Measurements from ENCODE around the gene UBALD2. TPM values are rescaled to one million over a fixed set of nuclear protein-coding genes. Genes with fewer than 3 reads are reported as not detected.

The UBALD2 gene
- total and polyA plus RNA-seq, 2 of the 13 experiments (the other 11 are each of a cell fraction or from before 2014, with no cell fraction given), result 3.3 to 89.7 TPM

DNA sequence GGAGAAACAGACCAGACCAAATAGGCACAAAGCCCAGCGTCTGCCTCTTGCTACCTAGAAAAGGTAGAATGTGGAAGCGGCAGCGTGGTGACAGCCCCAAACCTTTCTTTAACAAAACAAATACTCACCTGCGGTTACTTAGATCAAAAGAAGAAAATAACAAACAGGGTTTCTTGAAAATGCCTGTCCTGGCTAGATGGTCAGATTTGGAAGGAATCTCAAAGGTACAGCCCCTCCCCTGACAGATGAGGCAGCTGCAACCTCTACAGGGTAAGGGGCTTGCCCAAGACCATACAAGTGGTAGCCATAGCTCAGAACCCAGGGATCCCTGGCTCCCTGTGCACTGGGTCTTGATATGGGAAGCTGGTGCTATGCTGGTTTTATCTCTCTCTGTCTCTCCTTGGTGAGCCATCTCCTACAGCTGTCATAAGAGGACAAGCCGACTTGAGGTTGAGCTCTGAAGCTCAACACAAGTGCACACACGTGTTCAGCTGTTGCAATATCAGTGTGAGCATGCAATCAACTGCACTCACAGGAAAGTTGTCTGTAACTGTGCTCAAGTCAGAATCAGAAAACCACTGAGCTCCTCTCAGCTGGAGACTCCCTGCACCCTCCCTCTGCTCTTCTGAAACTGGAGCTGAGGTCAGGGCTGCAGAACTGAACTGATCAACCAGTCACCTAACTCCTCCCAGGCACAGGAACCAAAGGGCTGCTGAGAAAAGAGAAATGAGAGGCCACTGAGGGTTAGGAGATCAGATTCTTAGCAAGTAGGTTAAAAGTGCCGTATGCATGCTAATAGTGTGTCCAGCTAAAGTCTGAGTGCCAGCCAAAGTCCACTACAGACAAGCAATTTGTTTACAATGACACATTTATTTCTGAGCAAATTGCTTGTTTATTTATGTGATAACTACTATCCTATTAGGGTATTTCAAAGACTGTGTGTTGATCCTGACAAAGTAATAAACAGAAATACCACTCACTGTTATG is 18.8 kb upstream of the UBALD2 start (continued):
- TF ChIP-seq RAD21 (CRISPR knock-in tag; IDR thresholded peaks at IDR 0.05) (peak; percentile 10; the same call in 1 of the 2 replicates), ZNF496 (CRISPR knock-in tag; IDR thresholded peaks at IDR 0.05; ENCODE audit: insufficient replicate concordance) (no peak), CENPT (CRISPR knock-in tag; IDR thresholded peaks at IDR 0.05; ENCODE audit: low read depth) (no peak), HHEX (CRISPR knock-in tag; IDR thresholded peaks at IDR 0.05) (peak; percentile 60; the same call in 1 of the 2 replicates), YEATS4 (CRISPR knock-in tag; IDR thresholded peaks at IDR 0.05; ENCODE audit: borderline replicate concordance) (peak; percentile 46; the same call in 1 of the 2 replicates), ZBTB7A (CRISPR knock-in tag; IDR thresholded peaks at IDR 0.05) (no peak), ZNF616 (CRISPR knock-in tag; IDR thresholded peaks at IDR 0.05; ENCODE audit: low read depth) (no peak), SSRP1 (CRISPR knock-in tag; IDR thresholded peaks at IDR 0.05) (no peak), MXD4 (CRISPR knock-in tag; IDR thresholded peaks at IDR 0.05) (no peak), ZNF234 (CRISPR knock-in tag; conservative IDR thresholded peaks at IDR 0.05) (no peak), ZNF619 (CRISPR knock-in tag; IDR thresholded peaks at IDR 0.05) (no peak), XBP1 (CRISPR knock-in tag; IDR thresholded peaks at IDR 0.05) (no peak), ZNF891 (CRISPR knock-in tag; IDR thresholded peaks at IDR 0.05) (no peak), SP140L (CRISPR knock-in tag; IDR thresholded peaks at IDR 0.05; ENCODE audit: borderline replicate concordance) (no peak), TCF12 (IDR thresholded peaks at IDR 0.05) (no peak), TCF12 (CRISPR knock-in tag; IDR thresholded peaks at IDR 0.05) (no peak; the same call in 1 of the 2 replicates), BRD4 (CRISPR knock-in tag; IDR thresholded peaks at IDR 0.05) (no peak), ZZZ3 (CRISPR knock-in tag; IDR thresholded peaks at IDR 0.05; ENCODE audit: borderline replicate concordance) (no peak), RCOR2 (CRISPR knock-in tag; IDR thresholded peaks at IDR 0.05) (no peak), NCOA5 (CRISPR knock-in tag; IDR thresholded peaks at IDR 0.05) (no peak), ZNF225 (CRISPR knock-in tag; IDR thresholded peaks at IDR 0.05) (no peak), ZNF614 (CRISPR knock-in tag; IDR thresholded peaks at IDR 0.05; ENCODE audit: borderline replicate concordance) (peak; percentile 21), ZNF839 (CRISPR knock-in tag; IDR thresholded peaks at IDR 0.05; ENCODE audit: borderline replicate concordance) (no peak)
- TF ChIP-seq, protein P1, sequence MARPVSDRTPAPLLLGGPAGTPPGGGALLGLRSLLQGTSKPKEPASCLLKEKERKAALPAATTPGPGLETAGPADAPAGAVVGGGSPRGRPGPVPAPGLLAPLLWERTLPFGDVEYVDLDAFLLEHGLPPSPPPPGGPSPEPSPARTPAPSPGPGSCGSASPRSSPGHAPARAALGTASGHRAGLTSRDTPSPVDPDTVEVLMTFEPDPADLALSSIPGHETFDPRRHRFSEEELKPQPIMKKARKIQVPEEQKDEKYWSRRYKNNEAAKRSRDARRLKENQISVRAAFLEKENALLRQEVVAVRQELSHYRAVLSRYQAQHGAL (CRISPR knock-in tag; IDR thresholded peaks at IDR 0.05; ENCODE audit: not compliant biosample characterization), result no peak
- TF ChIP-seq, protein P2, sequence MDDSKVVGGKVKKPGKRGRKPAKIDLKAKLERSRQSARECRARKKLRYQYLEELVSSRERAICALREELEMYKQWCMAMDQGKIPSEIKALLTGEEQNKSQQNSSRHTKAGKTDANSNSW (CRISPR knock-in tag; IDR thresholded peaks at IDR 0.05; ENCODE audit: borderline replicate concordance), result no peak
- TF ChIP-seq, protein P3, sequence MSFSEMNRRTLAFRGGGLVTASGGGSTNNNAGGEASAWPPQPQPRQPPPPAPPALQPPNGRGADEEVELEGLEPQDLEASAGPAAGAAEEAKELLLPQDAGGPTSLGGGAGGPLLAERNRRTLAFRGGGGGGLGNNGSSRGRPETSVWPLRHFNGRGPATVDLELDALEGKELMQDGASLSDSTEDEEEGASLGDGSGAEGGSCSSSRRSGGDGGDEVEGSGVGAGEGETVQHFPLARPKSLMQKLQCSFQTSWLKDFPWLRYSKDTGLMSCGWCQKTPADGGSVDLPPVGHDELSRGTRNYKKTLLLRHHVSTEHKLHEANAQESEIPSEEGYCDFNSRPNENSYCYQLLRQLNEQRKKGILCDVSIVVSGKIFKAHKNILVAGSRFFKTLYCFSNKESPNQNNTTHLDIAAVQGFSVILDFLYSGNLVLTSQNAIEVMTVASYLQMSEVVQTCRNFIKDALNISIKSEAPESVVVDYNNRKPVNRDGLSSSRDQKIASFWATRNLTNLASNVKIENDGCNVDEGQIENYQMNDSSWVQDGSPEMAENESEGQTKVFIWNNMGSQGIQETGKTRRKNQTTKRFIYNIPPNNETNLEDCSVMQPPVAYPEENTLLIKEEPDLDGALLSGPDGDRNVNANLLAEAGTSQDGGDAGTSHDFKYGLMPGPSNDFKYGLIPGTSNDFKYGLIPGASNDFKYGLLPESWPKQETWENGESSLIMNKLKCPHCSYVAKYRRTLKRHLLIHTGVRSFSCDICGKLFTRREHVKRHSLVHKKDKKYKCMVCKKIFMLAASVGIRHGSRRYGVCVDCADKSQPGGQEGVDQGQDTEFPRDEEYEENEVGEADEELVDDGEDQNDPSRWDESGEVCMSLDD (CRISPR knock-in tag; IDR thresholded peaks at IDR 0.05; ENCODE audit: borderline replicate concordance), result no peak
- TF ChIP-seq, protein P4, sequence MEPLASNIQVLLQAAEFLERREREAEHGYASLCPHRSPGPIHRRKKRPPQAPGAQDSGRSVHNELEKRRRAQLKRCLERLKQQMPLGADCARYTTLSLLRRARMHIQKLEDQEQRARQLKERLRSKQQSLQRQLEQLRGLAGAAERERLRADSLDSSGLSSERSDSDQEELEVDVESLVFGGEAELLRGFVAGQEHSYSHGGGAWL (CRISPR knock-in tag; IDR thresholded peaks at IDR 0.05), result no peak

Data from HepG2 (cell line).